WERI-Rb-1 (cell line): ENCODE results near the gene AIM2.

Experiments
- DNase-seq: peaks from one replicate; pipeline ENCODE4 v3.0.0-alpha.2; 2020
- H3K27ac ChIP-seq: fragments of 250-450 bp; sonication (Bioruptor Pico); 2 replicates; pipeline ENCODE4 v1.5.1; 2020; ENCODE audit warnings: mild to moderate bottlenecking, moderate library complexity
- H3K27me3 ChIP-seq: fragments of 250-450 bp; sonication (Bioruptor Pico); 2 replicates; pipeline ENCODE4 v1.5.1; 2021; ENCODE audit warnings: mild to moderate bottlenecking, low read depth, moderate library complexity; ENCODE audit not compliant: insufficient read depth, severe bottlenecking
- H3K36me3 ChIP-seq: fragments of 250-450 bp; sonication (Bioruptor Pico); 2 replicates; pipeline ENCODE4 v1.5.1; 2020; ENCODE audit warnings: mild to moderate bottlenecking, moderate library complexity
- H3K4me3 ChIP-seq: 2 replicates; pipeline ENCODE4 v1.5.1; 2011; ENCODE audit warnings: low read depth, mild to moderate bottlenecking, control low read depth, low read length
- H3K9me3 ChIP-seq: fragments of 250-450 bp; sonication (Bioruptor Pico); 2 replicates; pipeline ENCODE4 v1.5.1; 2021; ENCODE audit warnings: mild to moderate bottlenecking, moderate library complexity; ENCODE audit not compliant: severe bottlenecking
- TF ChIP-seq, protein P1 (sequence below): IDR thresholded peaks from 2 replicates; pipeline ENCODE4 v1.5.1; 2011; ENCODE audit warnings: low read depth, mild to moderate bottlenecking, control low read depth, inconsistent platforms, low read length

Gene AIM2

GRCh38 chr1:159084867-159085266 is 8.3 kb upstream of the AIM2 start:
- TF ChIP-seq, protein P1, sequence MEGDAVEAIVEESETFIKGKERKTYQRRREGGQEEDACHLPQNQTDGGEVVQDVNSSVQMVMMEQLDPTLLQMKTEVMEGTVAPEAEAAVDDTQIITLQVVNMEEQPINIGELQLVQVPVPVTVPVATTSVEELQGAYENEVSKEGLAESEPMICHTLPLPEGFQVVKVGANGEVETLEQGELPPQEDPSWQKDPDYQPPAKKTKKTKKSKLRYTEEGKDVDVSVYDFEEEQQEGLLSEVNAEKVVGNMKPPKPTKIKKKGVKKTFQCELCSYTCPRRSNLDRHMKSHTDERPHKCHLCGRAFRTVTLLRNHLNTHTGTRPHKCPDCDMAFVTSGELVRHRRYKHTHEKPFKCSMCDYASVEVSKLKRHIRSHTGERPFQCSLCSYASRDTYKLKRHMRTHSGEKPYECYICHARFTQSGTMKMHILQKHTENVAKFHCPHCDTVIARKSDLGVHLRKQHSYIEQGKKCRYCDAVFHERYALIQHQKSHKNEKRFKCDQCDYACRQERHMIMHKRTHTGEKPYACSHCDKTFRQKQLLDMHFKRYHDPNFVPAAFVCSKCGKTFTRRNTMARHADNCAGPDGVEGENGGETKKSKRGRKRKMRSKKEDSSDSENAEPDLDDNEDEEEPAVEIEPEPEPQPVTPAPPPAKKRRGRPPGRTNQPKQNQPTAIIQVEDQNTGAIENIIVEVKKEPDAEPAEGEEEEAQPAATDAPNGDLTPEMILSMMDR = no peak

DNA sequence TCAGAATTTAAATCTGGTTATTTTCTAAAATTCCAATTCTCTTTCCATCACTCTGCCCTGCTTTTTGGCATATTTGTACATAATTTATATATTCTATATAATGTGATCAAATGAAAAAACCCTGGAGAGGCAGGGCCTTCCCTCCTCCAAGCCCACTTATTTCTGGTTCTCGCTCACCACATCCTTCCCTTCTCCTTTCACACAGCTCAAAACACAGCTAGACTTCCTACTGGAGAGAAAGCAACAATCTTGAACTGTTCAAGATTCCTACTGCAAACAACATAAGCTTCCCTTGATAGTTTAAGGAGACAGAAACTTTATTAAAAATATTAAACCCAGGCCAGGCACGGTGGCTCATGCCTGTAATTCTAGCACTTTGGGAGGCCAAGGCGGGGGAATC is 7.6 kb upstream of the AIM2 start:
- H3K27ac ChIP-seq = no peak overlapping the region
- no peaks in the 10 kb centered on the region for H3K9me3 ChIP-seq
- no peak overlapping the region for H3K4me3 ChIP-seq
- TF ChIP-seq, protein P1 = no peak
- H3K27me3 ChIP-seq = peaks cover 83% of the 10 kb centered on the region
- DNase-seq = no peak
- no peaks in the 10 kb centered on the region for H3K36me3 ChIP-seq

More at GRCh38 chr1:159084867-159085266, 8.3 kb upstream of the AIM2 start:
- H3K27me3 ChIP-seq = peaks cover 79% of the 10 kb centered on the region
- no peak for DNase-seq
- H3K4me3 ChIP-seq = no peak overlapping the region
- H3K36me3 ChIP-seq = no peaks in the 10 kb centered on the region
- H3K9me3 ChIP-seq = no peaks in the 10 kb centered on the region
- no peak overlapping the region for H3K27ac ChIP-seq

DNA sequence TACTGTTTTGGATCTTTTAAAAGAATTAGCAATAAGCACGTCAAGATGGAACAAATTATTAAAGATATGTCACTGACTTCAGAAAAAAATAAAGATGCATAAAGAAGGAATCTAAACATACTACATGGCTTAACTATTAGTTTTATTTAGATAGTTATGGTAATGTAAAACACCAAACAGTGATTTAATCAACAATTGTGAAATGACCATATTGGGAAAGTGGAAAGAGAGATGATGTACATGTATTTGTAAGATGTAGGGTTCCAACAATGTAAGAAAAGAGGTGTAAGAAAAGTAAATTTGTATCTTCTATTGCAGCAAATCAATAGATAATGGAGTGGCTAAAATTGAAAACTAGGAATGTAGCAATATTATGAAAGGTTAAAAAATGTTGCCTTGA is 6.4 kb upstream of the AIM2 start:
- TF ChIP-seq, protein P1 = no peak
- H3K36me3 ChIP-seq = no peaks in the 10 kb centered on the region
- DNase-seq = no peak
- no peak overlapping the region for H3K27ac ChIP-seq
- H3K4me3 ChIP-seq = no peak overlapping the region
- peaks cover 85% of the 10 kb centered on the region for H3K27me3 ChIP-seq
- no peaks in the 10 kb centered on the region for H3K9me3 ChIP-seq

DNA sequence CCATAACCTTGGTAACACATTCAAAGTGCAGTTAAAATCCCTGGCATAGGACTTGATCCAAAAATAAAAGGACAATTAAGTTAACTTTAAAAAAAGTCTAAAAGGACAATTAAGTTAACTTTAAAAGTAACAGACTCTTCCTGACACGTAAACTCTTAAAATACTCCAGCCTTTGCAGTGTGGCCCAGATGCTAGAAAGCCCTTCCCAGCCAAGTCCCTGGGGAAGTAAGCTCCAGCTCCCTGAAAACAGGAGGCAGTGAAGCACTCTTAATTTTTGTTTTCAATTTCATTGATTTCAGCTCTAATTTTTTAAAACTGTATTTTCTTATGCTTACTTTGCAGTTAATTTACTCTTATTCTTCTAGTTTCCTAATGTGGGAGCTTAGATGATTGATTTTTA is 5.1 kb upstream of the AIM2 start:
- H3K36me3 ChIP-seq = no peaks in the 10 kb centered on the region
- peaks cover 95% of the 10 kb centered on the region for H3K27me3 ChIP-seq
- no peaks in the 10 kb centered on the region for H3K9me3 ChIP-seq
- H3K27ac ChIP-seq = no peak overlapping the region
- TF ChIP-seq, protein P1 = no peak
- H3K4me3 ChIP-seq = no peak overlapping the region
- no peak for DNase-seq

DNA sequence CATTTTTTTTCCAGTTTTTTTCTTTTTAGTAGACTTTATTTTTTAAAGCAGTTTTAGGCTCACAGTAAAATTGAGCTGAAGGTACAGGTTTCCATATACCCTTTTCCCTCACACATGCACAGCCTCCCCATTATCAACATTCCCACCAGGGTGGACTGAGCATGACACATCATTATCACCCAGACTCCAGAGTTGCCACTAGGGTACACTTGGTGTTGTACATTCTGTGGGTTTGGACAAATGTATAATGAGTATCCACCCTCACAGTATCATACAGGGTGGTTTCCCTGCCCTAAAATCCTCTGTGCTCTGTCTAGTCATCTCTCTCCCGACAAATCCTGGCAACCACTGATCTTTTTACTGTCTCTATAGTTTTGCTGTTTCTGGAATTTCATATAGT is 3.0 kb upstream of the AIM2 start:
- no peak overlapping the region for H3K4me3 ChIP-seq
- no peaks in the 10 kb centered on the region for H3K9me3 ChIP-seq
- H3K36me3 ChIP-seq = no peaks in the 10 kb centered on the region
- peaks cover 90% of the 10 kb centered on the region for H3K27me3 ChIP-seq
- no peak for DNase-seq
- TF ChIP-seq, protein P1 = no peak
- no peak overlapping the region for H3K27ac ChIP-seq
